ENCODE measurements around the gene HSPBAP1.
"Not testable (repeated sequence)": the region's sequence is repeated elsewhere in the genome, so short reads cannot be mapped to it uniquely, and the experiment has no call there.

The HSPBAP1 gene

GRCh38 chr3:122742234-122742633 is 51.4 kb downstream of the HSPBAP1 start:
- DNase-seq = no peak

DNA sequence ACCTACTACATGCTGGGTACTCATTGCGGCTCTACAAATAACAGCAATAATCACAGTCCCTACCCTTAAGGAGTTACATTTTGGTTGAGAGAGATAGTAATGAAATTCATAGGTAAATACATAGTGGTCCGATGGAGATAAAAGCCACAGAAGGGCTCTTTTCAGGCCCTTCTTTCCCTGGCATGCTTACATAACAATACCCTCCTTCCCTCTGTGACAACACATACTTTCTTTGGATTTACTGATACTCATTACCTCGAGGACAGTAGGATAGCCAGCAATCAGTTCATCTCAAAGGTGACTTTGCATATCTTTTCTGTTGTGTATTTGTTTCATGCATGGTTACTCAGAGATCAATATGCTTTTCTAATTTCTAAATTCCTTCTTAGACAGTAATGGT is 54.5 kb downstream of the HSPBAP1 start:
- DNase-seq = no peak

DNA sequence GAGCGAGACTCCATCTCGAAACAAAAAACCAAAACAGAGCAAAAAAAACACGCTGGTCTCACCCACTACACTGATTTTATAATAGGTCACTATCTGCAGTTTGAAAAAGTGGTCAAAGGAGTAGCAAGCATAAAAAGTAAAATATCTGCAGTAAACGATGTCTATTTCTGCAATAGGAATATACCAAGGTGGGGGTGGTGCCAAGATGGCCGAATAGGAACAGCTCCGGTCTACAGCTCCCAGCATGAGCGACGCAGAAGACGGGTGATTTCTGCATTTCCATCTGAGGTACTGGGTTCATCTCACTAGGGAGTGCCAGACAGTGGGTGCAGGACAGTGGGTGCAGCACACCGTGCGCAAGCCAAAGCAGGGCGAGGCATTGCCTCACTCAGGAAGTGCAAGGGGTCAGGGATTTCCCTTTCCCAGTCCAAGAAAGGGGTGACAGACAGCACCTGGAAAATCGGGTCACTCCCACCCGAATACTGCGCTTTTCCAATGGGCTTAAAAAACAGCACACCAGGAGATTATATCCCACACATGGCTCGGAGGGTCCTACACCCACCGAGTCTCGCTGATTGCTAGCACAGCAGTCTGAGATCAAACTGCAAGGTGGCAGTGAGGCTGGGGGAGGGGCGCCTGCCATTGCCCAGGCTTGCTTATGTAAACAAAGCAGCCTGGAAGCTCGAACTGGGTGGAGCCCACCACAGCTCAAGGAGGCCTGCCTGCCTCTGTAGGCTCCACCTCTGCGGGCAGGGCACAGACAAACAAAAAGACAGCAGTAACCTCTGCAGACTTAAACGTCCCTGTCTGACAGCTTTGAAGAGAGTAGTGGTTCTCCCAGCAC is 60.7 kb downstream of the HSPBAP1 start:
- DNase-seq = not testable (repeated sequence)

- DNase-seq = no peak
These were observed 63.4 kb downstream of the HSPBAP1 start for GRCh38 chr3:122730240-122730639.

GRCh38 chr3:122728756-122729514 is 64.7 kb downstream of the HSPBAP1 start:
- no peak for DNase-seq

- DNase-seq = no peak
These were observed 65.4 kb downstream of the HSPBAP1 start for GRCh38 chr3:122728186-122728585.

DNA sequence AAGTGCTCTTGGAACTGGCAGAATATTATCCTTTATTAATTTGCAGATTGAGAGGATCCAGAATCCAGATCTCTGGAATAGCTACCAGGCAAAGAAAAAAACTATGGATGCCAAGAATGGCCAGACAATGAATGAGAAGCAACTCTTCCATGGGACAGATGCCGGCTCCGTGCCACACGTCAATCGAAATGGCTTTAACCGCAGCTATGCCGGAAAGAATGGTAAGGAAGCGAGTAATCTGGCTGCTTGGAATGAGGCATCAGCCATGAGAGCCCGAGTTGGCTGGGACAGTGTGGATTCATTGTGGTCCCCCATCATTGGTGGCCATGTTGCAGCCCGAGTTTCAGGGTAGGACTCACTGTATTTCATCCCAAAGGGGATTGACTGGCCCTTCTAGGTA is 65.9 kb downstream of the HSPBAP1 start:
- no peak for DNase-seq

DNA sequence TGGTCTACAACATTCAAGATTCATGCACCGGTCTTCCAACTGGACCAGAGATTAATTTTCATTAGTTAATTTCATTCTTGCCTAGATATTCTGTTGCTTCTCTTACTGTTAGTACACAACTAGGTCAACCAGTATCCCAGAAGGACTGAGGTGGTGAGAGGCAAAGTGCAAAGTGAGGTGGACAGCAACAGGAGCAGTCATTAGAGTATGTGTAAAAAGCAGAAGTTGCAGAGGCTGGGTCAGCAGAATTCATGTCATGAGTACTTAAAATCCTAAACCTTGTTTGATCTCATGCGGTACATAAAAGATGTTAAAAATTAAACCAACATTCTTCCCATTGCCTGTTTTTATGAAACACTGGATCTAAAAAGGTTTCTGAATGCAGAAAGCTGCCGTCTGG is 66.3 kb downstream of the HSPBAP1 start:
- DNase-seq = no peak

GRCh38 chr3:122725106-122725505 is 68.5 kb downstream of the HSPBAP1 start:
- no peak for DNase-seq

DNA sequence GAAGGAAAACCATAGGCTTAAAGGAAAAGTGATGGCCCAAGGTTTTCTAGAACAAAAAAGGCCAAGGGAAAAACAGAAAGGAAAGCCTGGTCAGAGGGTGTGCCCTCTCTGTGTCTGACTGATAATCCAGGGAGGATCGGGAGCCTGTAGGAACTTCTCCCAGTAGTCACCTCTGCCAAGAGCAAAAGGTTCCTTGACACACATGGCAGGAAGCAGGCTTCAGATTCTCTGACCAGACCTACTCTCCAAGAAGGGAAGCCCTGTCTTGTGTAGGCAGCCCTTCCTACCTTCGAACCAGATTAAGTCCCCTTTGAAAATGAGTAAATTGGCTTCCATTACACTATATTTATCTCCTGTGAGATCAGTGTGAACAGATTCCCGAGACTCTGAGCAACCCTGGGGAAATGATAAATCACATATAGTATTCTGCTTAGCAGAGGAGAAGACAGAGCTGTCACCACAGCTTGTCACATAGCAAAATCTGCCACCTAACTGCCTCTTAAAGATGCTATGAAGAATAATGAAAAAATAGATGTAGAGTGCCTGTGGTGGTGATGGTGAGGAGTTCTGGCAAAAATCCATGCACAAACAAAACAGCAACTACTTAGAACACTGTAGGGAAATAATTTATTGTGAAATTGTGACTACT is 74.2 kb downstream of the HSPBAP1 start:
- peak in 1 of 56 donors; percentile 7 for DNase-seq

GRCh38 chr3:122716667-122717066 is 77.0 kb downstream of the HSPBAP1 start:
- no peak for DNase-seq

GRCh38 chr3:122714273-122714672 is 79.4 kb downstream of the HSPBAP1 start:
- no peak for DNase-seq

GRCh38 chr3:122710616-122711251 is 82.9 kb downstream of the HSPBAP1 start:
- not testable (repeated sequence) for DNase-seq

DNA sequence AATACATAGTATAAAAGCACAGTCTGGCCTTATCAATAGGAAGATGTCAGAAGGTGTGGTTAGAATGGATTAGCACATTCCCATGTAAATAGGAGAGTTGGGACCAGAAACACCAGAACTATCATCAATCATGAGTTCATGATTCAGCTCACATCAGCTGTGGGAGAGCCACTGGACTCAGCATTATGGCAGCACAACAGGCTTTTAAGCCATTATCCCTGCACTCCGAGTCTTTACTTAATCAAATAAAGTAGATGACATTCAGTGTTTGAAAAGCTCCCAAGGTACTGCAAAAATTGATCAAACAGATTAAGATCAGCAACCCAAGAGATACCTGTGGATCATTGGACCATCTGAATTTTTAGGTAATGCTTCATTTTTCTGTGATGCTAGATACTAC is 88.3 kb downstream of the HSPBAP1 start:
- DNase-seq = no peak

GRCh38 chr3:122700193-122700592 is 93.4 kb downstream of the HSPBAP1 start:
- no peak for DNase-seq

GRCh38 chr3:122697952-122698620 is 95.5 kb downstream of the HSPBAP1 start:
- DNase-seq = no peak

GRCh38 chr3:122695927-122696561 is 97.6 kb downstream of the HSPBAP1 start:
- no peak for DNase-seq

DNA sequence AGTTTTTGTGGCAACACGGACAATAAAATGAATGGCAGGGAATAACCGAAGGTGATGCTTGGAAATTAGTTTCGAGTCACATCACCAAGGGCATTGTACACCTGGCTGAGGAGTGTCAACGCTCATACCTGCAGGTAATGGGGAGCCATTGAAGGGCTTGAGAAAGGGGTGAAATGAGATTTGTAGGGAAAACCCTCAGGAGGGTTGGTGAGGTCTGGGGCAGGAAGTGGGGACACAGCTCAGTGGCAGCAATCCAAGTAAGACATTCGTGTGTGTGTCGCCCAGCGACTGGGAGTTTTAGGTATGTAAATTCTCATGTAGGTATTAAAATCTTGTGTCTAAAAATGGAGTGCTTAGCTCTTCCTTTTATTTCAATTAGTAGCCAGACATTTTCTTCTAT is 98.7 kb downstream of the HSPBAP1 start:
- no peak for DNase-seq

DNA sequence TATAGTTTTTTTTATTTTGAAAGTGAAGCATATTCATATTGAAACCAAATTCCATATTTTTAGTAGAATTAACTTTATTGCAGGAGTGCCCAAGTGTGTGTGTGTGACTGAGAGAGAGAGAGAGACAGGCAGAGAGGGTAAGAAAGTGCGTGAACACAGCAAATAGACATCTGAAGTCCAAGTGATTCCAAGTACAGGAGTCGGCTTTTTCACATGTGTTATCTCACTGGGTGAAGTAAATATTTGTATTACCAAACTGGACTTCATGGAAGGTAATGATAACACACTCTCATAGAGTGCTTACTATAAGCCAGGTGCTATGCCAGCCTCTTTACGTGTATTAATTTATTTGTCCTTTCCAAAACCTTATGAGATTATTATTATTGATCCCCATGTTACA is 101.0 kb downstream of the HSPBAP1 start:
- no peak for DNase-seq

DNA sequence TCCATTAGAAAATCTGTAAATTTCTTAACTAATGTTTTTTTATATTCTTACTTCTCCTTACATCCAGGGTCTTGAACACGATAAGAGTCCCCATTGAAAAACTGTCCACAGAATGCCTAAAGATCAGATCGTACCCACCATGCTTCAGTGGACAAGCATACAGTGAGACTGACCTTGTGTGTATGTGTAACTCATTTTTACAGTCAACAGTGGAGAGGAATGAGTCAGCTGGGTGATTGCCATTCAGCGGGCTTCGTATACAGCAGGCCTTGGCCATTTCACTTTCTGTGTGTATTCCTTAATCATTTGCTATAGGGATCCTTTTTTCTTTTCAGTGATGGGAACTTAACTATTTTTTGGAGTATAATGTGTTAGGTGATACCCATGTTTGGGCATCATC is 102.4 kb downstream of the HSPBAP1 start:
- no peak for DNase-seq

DNA sequence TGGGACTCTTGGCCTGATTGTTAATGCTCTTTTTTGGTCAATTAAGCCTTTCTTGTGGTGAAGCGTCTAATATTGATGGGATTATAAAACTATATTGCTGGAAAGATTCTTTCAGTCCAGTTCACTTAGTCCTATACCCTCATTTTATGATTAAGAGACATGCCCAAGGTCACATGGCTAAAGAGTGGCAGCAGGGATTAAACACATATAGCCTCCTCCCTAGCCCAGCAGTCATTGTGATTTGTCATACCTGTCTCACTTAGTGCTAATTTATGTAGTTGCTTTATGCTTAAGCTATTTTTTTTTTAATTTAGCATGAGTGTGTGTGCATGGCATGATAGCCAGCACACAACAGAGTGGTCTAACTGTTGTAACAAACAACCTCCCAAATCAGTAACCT is 103.5 kb downstream of the HSPBAP1 start:
- no peak for DNase-seq

All from nucleus accumbens (tissue), 56 donors.